Uterus (tissue), 2 donors: Measurements from ENCODE around the gene RNF169.

Experiments
- CTCF ChIP-seq, 4 experiments: fragments of 200-600 bp in 2 of 4; fragments of 450-650 bp in 2 of 4; sonication (generic) in 2 of 4; IDR thresholded peaks; one replicate each; pipeline ENCODE4 v1.5.1; 2016 to 2019; ENCODE audit warnings: antibody characterized with exemption in 4 of 4, mild to moderate bottlenecking in 2 of 4, moderate library complexity in 1 of 4
- POLR2A ChIP-seq, 2 donors: fragments of 450-650 bp; IDR thresholded peaks; one replicate each; pipeline ENCODE4 v1.6.1; 2016; ENCODE audit warnings: antibody characterized with exemption in 2 of 2, mild to moderate bottlenecking in 1 of 2, moderate library complexity in 1 of 2

GRCh38 chr11:74701351-74701750 is 47.3 kb upstream of the RNF169 start:
- TF ChIP-seq CTCF (IDR thresholded peaks at IDR 0.05) = no peak
- no peak for TF ChIP-seq POLR2A (IDR thresholded peaks at IDR 0.05)
